Posterior vena cava (tissue), 2 donors: ENCODE measurements around the gene SLC66A2. TPM values are rescaled to one million over a fixed set of nuclear protein-coding genes. Genes with fewer than 3 reads are reported as not detected.
A peak's percentile ranks its signal among the peaks of the same experiment; 100 is the strongest.

Experiments used
- DNase-seq: peaks from one replicate; pipeline ENCODE4 v3.0.0-alpha.2; 2020; ENCODE audit warnings: low spot score
- intact Hi-C, 2 donors: fragments of 100-400 bp; cut with DNase I; formaldehyde crosslinking; loops; one replicate each; pipeline versions ENCODE4 v1.14.1 to v1.14.2; 2022 to 2023
- total RNA-seq, 2 donors: library from RNA; stranded (reverse); fragmentation: NEBNext Ultra II Directional; extraction: Animal tissue kit (Norgen Biotek cat#: 25700); gene quantifications; one replicate each; pipeline ENCODE4 v1.2.1, GENCODE V29; 2021
- donor health status: DM: yes; HTN: yes; CAD: no.
- donor health status: DM: yes; HTN: yes; CAD: no.

The SLC66A2 gene
- total RNA-seq, 2 donors from 2014 or later, result 32.0 to 36.8 TPM

DNA sequence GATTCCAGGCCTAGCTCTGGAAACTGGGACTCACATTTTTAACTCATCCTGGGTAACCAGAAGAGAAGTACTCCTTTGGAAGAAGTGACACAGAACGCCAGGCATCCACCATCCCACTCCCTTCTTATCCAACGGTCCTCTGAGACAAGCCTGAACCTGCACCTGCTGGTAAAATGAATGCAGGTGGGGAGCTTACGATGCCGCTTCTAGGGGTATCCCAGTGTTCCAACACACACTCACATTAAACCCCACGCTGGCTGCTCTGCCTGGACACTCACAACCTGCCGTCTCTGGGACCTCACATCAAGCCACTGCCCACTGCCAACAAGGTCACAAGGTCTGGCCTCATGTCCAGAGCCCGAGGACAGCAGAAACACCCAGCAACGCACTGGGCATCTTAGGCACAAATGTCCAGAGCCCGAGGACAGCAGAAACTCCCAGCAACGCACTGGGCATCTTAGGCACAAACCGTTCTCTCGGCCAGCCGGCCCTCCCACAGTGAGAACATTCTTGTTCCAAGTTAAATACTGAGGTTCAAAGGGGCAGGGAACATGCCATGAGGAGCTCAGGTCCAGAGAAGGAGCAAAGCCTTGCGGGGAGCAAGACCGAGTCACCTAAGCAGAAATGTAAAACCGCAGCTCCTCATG, 9.9 kb downstream of the SLC66A2 start:
- DNase-seq, result no peak
- intact Hi-C loops, result no loop called here

DNA sequence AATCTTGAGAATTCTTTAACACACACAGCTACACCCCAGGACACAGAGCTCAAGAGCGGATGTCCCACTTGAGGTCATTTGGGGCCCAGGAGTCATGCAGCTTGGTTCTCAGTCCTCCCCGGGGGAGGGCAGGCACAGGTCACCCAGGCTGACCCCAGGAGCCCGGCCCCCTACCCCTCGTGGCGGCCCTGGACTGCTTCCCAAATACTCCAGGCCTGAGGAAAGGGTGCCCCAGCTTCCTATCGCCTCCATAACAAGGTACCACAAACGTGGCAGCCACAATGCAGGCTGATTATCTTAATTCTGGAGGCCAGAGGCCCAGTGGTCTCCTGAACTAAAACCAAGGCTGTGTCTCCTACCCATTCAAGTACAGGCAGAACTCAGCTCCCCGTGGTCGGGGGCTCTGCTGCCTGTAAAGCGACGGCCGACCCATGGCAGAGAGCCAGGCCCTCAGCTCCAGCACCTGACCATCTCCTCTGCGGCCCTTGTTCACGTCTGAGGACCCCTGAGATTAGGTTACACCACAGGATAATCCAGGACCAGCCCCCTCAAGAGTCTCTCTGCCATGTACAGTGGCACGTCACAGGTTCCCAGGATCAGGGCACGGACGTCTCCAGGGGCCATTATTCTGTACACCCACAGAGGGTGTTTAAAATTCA, 10.5 kb downstream of the SLC66A2 start:
- DNase-seq, result no peak
- intact Hi-C loops, result no loop called here

DNA sequence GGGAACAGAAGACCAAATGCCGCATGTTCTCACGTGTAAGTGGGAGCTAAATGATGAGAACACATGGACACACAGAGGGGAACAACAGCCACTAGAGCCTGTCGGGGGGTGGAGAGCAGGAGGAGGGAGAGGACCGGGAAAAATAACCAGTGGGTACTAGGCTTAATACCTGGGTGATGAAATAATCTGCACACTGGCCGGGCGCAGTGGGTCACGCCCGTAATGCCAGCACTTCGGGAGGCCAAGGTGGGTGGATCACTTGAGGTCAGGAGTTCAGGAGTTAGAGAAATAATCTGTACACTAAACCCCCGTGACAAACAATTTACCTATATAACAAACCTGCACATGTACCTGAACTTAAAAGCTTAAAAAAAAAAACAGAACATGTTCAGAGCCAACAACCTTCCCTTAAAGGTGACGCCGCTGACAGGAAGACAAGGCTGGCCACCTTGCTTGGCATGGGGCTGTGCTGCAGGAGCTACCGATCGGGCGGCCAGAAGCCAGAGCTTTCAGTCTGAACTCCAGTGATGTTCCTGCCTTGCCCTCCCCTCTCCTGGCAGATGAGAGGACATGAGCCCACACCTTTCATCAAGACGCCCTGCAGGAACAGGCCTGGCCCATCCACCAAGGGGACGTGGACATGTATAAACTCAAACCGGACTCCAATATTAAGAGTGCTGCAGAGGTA, 11.2 kb downstream of the SLC66A2 start:
- no peak for DNase-seq
- intact Hi-C loops, result no loop called here

DNA sequence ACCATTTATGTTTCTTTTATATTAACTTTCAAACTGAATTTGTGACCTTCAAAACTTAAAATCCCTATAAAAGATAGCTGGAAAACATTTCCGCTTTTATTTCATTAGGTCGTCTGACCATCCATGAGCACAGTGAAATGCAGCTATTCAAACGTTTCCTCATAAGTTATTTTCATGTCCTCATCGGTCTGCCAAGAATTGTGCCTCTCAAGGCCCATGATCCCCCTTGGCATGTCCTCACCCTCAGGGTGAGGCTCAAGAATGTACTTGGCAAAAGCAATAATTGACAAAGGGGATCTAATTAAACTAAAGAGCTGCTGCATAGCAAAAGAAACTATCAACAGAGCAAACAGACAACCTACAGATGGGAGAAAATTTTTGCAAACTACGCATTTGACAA, 12.4 kb downstream of the SLC66A2 start:
- intact Hi-C loops, result no loop called here
- no peak for DNase-seq

DNA sequence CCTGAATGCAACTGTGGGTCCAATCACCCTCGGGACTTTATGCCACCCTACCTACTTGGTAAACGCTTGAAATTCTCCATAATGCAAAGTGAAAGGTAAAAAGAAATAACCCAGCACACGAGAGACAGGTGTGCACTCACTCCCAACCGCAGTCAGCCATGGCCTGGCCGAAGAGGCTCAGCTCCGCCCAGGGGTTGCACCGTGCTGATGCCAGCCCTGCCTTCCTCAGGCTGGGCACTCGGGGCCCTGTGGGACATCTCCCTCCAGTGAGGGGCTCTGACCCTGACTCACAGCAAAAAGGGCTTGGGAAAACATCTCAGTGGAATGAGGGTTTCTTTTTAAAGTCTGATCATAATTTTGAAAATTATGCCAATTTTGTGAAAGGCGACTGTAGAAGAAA, 13.3 kb downstream of the SLC66A2 start:
- DNase-seq, result no peak

DNA sequence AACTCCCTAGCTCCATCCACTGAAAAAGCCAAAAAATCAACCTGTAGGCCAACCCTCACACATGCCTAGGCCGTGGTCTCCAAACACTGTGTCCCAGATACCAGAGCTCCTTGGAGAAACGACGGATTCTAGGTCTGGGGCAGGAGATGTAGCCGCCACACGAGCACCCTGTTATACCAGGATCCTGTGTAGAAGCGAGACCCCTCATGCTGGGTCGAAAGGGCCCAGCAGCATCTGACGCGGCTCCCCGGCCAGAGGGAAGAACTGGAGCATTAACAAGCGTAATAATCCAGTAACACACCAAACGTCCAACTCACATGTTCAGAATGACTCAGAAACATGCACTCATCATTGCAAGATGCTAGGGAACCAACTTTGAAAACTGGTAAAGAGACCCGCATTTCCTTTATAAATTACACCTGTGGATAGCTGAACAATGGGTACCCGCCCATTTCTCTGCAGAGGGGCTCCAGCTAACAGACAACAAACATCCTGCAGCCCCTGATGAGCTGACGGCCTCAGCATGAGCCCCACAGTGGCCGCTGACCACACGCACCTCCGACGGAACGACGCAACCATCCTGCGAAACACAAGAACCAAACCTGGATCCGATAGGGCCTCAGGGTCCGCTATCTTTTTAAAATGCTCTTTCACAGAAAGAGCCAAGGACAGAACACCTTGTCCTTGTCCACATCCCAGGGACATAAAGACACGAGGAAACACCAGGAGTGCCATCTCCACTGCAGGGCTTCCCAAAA, 14.2 kb downstream of the SLC66A2 start:
- peak; percentile 44 for DNase-seq
- intact Hi-C loops, result no loop called here

More for the DNA sequence above, 13.3 kb downstream of the SLC66A2 start:
- intact Hi-C loops, result no loop called here

DNA sequence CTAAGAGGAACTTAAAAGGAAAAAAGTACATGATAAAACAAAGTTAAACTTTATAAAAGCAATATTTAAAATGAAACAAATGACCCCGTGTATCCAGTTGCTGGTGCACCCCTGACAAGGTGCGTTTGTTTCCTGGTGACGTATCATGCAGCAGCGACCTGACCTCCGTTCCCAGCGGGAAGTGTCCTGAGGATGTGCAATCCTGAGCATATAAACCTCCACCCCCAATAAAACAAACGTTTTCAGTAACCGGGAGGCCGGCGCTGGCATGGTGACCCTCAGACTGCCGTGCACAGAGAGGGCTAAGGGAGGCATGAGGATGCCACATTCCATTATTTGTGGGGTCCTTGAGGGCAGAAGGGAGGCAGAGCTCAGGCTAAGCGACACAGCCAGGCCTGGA, 14.8 kb downstream of the SLC66A2 start:
- DNase-seq, result peak; percentile 78

DNA sequence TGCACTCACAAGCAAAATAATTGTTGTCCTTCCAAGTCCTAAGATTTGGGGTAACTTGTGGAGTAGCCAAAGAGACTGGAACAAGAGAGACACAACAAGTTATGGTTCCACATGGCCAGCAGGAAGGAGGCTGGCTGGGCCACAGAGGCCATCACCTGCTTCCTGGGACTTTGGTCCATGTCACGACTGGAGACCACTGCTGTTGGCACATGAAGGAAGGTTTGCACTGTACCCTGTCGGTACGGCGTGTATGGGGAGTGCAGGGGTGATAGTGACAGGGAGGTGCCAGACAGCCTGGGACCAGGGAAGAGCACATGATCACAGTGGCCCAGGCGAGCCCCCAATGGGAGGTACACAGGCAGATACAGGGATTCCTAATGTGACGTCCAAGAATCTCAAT, 15.5 kb downstream of the SLC66A2 start:
- DNase-seq, result peak; percentile 35
- intact Hi-C loops, result no loop called here

More for the DNA sequence above, 14.8 kb downstream of the SLC66A2 start:
- intact Hi-C loops, result no loop called here

DNA sequence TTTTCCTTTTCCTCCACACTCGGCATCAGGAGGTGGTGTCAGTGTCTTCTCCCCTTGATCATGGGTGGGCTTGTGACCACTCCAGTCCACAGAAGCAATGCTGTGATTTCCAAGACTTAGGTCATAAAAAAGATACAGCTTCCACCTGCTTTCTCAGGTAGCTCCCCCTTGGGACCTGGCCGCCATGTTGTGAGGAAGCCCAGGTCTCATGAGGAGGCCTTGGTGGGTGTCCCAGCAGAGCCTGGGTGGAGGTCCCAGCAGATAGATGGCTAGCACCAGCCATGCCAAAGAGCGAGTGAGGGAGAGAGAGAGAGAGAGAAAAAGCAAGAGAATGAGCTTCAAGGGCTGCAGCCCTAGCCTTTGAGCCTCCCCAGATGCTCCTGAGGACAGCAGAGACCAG, 16.0 kb downstream of the SLC66A2 start:
- peak; percentile 65 for DNase-seq
- intact Hi-C loops, result no loop called here

DNA sequence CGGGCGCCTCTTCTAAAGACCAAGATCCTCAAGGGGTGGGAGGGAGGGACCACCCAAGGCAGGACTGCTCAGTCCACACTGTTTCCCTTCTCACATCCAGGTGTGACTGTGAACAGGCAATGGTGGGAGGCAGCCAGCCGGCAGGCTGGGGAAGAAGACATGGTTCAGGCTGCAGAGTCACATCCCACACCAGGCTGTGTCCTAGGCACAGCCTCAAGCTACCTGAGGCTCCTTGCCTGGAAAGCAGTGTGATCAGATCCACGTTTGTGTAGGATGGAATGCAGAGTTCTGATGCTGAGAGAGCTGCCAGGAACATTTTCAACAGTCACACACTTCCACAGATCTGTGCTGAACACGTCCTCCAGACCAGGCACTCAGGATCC, 16.4 kb downstream of the SLC66A2 start:
- intact Hi-C loops, result no loop called here
- no peak for DNase-seq

DNA sequence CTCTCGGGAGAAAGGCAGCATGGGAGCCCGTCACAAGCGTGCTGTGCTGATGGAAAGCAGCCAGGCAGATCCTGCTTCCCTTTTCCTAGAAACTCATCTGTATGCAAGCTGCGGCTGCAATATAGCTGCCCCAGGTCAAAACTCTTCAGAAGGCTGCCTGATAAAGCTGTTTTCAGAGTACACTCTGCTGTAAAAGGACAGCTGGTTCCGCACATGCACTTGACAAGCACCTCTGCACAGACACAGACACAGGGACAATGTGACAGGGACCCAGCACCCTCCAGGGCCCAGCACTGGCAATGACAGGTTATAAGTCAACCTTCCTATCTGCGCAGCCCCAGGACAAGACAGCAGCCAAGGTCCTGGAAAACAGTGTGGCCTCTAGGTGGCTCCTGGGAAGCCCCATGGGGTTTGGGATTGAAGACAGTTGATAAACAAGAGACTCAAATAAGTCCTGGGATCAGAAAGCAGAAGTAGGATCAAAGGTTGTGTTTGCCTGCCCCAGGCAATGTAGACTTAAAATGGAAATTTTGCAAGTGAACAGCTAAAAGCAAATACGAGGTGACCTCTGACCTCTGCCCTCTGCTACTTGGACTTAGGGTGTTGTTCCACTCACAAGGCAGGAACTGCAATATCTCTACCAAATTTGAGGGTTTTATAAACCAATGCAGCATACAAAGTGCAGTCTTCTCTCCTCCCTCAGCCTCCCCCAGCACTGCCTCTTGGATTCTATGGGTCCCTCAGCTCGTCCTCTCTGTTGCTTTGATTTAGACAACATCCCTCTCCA, 16.9 kb downstream of the SLC66A2 start:
- DNase-seq, result peak; percentile 82
- intact Hi-C loops, result no loop called here

DNA sequence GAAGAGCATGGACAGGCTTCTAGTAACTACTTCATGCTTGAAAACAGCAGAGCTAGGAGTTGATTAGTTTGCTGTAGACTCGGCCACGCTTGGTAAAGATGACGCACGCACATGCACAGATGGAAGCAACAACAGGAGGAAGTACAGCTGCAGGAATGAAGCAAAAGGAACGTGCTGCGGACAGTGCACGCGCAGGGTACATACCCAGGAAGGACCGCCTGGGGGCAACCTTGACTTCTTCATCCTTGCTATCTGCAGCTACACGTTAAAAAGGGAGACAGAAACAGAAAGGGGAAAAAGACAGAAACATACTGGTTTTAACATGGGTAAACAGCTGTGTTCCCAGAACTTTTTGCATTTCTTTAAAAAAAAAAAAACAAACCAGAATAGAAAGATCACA, 17.7 kb downstream of the SLC66A2 start:
- intact Hi-C loops, result no loop called here
- peak; percentile 62 for DNase-seq

DNA sequence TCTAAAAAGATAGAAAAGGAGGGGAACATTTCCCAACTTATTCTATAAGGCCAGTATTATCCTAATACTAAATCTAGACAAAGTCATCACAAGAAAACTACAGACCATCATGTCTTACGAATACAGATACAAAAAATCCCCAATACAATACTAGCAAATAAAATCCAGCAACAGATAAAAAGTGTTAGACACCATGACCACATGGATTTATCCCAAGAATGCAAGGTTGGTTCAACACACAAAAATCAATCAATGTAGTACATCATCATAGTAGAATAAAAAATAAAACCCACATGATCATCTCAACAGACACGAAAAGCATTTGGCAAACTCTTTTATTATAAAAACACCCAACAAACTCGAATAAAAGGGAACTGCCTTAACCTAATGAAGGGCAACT, 18.5 kb downstream of the SLC66A2 start:
- no peak for DNase-seq
- intact Hi-C loops, result no loop called here

DNA sequence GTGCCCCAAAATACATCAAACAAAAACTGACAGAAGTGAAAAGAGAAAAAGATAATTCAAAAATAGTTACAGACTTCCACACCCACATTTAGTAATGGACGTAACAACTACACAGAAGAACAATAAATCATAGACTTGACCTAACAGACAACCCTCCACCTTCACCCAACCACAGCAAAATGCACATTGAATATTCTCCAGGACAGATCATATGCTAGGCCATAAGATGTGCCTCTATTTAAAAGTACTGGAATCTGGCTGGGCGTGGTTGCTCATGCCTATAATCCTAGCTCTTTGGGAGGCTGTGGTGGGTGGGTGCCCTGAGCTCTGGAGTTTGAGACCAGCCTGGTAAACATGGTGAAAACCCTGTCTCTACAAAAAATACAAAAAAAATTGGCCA, 20.0 kb downstream of the SLC66A2 start:
- intact Hi-C loops, result no loop called here
- DNase-seq, result no peak

DNA sequence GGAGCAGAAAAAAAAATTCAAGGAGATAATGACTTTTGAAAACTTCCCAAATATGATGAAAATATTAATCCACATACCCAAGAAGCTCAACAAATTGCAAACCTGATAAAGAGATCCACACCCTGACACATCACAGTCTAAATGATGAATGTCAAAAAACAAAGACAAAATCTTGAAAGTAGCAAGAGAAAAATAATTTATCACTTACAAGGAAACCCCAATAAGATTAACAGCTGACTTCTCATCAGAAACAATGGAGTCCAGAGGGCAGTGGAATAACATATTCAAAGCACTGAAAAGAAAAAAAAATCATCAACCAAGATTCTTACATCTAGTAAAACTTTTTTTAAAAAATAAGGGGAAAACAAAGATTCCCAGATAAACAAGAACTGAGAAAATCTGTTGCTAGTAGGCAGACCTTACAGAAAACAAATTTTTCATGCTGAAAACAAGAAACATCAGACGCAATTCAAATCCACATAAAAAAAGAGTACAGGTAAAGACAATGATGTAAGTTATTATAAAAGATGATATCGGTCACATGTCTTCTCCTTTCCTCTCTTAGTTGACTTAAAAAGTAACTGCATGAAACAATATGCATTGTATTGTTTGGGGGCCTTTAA, 21.3 kb downstream of the SLC66A2 start:
- intact Hi-C loops, result no loop called here
- DNase-seq, result no peak

DNA sequence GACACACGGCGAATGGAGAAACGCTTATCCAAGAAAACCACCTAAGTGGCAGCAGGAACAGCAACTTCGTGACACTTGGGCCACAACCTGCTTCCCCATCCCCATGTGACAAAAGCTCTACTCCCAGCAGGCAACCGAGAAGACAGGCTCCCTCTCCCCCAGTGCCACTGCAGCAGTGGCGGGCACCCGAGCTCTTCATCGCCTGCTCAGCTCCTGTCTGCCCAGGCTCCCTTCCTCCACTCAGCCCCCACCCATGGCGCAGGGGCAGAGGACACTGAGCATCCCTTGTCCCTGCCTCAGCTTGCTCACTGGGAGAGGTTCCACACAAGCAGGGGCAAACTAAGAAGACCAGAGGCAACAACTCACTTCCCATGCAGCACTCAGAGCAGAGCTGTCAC, 22.9 kb downstream of the SLC66A2 start:
- intact Hi-C loops, result no loop called here
- peak; percentile 48 for DNase-seq

DNA sequence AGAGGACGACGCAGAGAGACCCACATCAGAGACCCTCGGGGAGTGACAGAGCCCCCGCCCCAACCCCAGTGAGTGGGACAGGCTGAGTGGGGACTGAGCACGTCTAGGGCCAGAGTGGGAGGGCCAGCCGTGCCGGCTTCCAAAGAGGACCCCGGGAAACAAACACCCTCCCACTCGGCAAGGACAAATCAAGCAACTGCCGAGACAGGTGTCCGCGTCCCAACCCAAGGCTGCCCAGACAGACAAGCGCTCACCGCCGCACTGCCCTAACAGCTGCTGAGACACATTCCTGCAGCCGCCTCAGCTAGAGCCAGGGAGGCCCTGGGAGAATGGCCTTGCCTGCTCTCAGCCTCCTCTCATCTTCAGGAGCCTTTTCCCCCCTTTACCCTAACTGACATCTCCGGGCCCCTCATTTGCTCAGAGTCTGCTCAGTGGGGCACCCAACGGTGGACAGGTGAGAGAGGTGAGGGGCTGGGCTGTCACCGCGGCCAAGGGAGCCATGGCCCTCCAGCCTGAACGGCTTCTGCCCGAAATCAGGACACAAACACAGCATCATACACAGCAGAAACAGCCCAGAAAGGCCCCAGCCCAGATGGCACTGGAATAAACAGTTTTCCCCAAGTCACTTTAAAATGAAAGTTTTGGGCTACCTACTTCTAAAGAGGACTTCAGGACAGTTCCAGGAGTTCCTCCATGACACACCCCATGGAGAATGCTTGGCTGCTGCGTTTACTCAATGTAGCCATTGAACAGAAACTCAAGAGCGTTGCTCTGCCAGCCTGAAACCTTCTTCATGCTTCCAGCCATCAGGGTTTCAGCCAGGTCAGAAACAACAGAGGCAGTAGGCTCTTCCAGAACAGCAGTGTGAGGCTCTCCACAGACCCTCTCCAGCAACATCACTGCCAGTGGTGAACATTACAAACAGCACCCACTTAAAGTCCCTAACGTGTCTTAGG, 23.6 kb downstream of the SLC66A2 start:
- DNase-seq, result peak; percentile 58
- intact Hi-C loops, result no loop called here
